Body of pancreas (tissue), 4 donors: Measurements from ENCODE around the gene PITPNC1. TPM values are rescaled to one million over a fixed set of nuclear protein-coding genes. Genes with fewer than 3 reads are reported as not detected.

Source experiments
- ATAC-seq: fragments of 150-250 bp; one replicate; pipeline ENCODE4 v1.9.1; 2016
- DNase-seq, 4 donors: peaks; one replicate each; pipeline ENCODE4 v3.0.0-alpha.2; 2019
- H3K27ac ChIP-seq, 4 donors: fragments of 200-600 bp; sonication (generic); 1 replicate in 3 of 4; 2 replicates in 1 of 4; pipeline versions ENCODE4 v1.5.1 to v1.6.1; 2016 to 2019; ENCODE audit warnings: mild to moderate bottlenecking in 1 of 4, mixed read lengths in 1 of 4, moderate library complexity in 1 of 4
- H3K27me3 ChIP-seq, 2 donors: fragments of 200-600 bp; sonication (generic); one replicate each; pipeline ENCODE4 v1.6.0; 2016; ENCODE audit warnings: mild to moderate bottlenecking in 1 of 2
- H3K36me3 ChIP-seq, 2 donors: fragments of 200-600 bp; sonication (generic); replicated peaks in 1 of 2; 2 replicates each; pipeline ENCODE4 v1.5.1; 2016; ENCODE audit warnings: low read depth in 2 of 2; ENCODE audit not compliant: insufficient read depth in 1 of 2
- H3K4me1 ChIP-seq: fragments of 200-600 bp; sonication (generic); one replicate; pipeline ENCODE4 v1.6.0; 2016
- H3K4me3 ChIP-seq, 2 donors: fragments of 200-600 bp; sonication (generic); 1 replicate in 1 of 2; 2 replicates in 1 of 2; pipeline ENCODE4 v1.5.1; 2016 to 2019
- H3K9me3 ChIP-seq, 3 donors: fragments of 200-600 bp; sonication (generic); 1 replicate in 2 of 3; 2 replicates in 1 of 3; pipeline ENCODE4 v1.5.1; 2016
- CTCF ChIP-seq, 7 experiments: fragments of 450-650 bp in 4 of 7; fragments of 200-600 bp in 3 of 7; sonication (generic) in 3 of 7; IDR thresholded peaks; one replicate each; pipeline ENCODE4 v1.5.1; 2016 to 2019; ENCODE audit warnings: antibody characterized with exemption in 7 of 7
- POLR2A ChIP-seq, 3 donors: fragments of 450-650 bp; IDR thresholded peaks; one replicate each; pipeline ENCODE4 v1.6.1; 2016; ENCODE audit warnings: antibody characterized with exemption in 3 of 3, mild to moderate bottlenecking in 2 of 3
- WGBS, 2 donors: methylation state at CpG; one replicate each; pipeline ENCODE4 v1.1.5; 2017; 5-methylcytosine and 5-hydroxymethylcytosine counted together
- intact Hi-C: fragments of 100-400 bp; cut with DNase I; formaldehyde crosslinking; loops from one replicate; pipeline ENCODE4 v1.15.1; 2023
- total RNA-seq, 2 donors: library from RNA; depleted of rRNA; stranded (reverse); fragments of >200 nt; gene quantifications; one replicate each; pipeline ENCODE4 v1.1.0, GENCODE V29; 2016

Gene PITPNC1
- total RNA-seq, 2 donors from 2014 or later, result 11.9 to 17.5 TPM

- Histone ChIP-seq H3K36me3 (no peaks in the 10 kb centered on the region), H3K27ac (no peak overlapping the region), H3K9me3 (no peaks in the 10 kb centered on the region), H3K27me3 (no peaks in the 10 kb centered on the region), H3K4me1 (peaks cover under 1% of the 10 kb centered on the region), H3K4me3 (no peak overlapping the region)
- ATAC-seq (no peak), DNase-seq (no peak)
- 41 to 48% methylated on average over 4 of the region's 4 CpGs for WGBS, 2 donors
- intact Hi-C loops, result no loop called here
- no peak for TF ChIP-seq CTCF (IDR thresholded peaks at IDR 0.05)
- TF ChIP-seq POLR2A (IDR thresholded peaks at IDR 0.05), result no peak
Observed at GRCh38 chr17:67412032-67412431, 35.0 kb downstream of the PITPNC1 start.

GRCh38 chr17:67412941-67413340 lies 35.9 kb downstream of the PITPNC1 start:
- intact Hi-C loops, result no loop called here
- no peak for DNase-seq
- 53 to 61% methylated on average over 2 of the region's 2 CpGs for WGBS, 2 donors
- Histone ChIP-seq H3K27me3 (no peaks in the 10 kb centered on the region), H3K9me3 (no peaks in the 10 kb centered on the region), H3K27ac (no peak overlapping the region), H3K36me3 (no peaks in the 10 kb centered on the region), H3K4me3 (no peak overlapping the region), H3K4me1 (peaks cover 9% of the 10 kb centered on the region)
- no peak for TF ChIP-seq CTCF (IDR thresholded peaks at IDR 0.05)
- ATAC-seq, result no peak

GRCh38 chr17:67413388-67413787 lies 36.3 kb downstream of the PITPNC1 start:
- intact Hi-C loops, result no loop called here
- Histone ChIP-seq H3K4me3 (no peak overlapping the region), H3K36me3 (no peaks in the 10 kb centered on the region), H3K9me3 (no peaks in the 10 kb centered on the region), H3K27ac (no peak overlapping the region), H3K4me1 (peaks cover 12% of the 10 kb centered on the region), H3K27me3 (no peaks in the 10 kb centered on the region)
- 89 to 100% methylated on average over 2 to 5 of the region's 5 CpGs for WGBS, 2 donors
- no peak for TF ChIP-seq CTCF (IDR thresholded peaks at IDR 0.05)
- TF ChIP-seq POLR2A (IDR thresholded peaks at IDR 0.05), result no peak
- DNase-seq, result no peak
- ATAC-seq, result no peak

- Histone ChIP-seq H3K27me3 (no peaks in the 10 kb centered on the region), H3K4me1 (peaks cover 12% of the 10 kb centered on the region), H3K36me3 (no peaks in the 10 kb centered on the region), H3K9me3 (no peaks in the 10 kb centered on the region), H3K27ac (no peak overlapping the region), H3K4me3 (no peak overlapping the region)
- intact Hi-C loops, result no loop called here
- ATAC-seq, result no peak
- WGBS, 2 donors, result 100% methylated on average over 1 of the region's 1 CpG
- TF ChIP-seq CTCF (IDR thresholded peaks at IDR 0.05), result no peak
- TF ChIP-seq POLR2A (IDR thresholded peaks at IDR 0.05), result no peak
- DNase-seq, result no peak
Observed at GRCh38 chr17:67414130-67414529, 37.0 kb downstream of the PITPNC1 start.

- no peaks in the 10 kb centered on the region for H3K36me3 ChIP-seq
- H3K9me3 ChIP-seq, result no peaks in the 10 kb centered on the region
- intact Hi-C loops, result no loop called here
- ATAC-seq (no peak), DNase-seq (no peak)
- WGBS, 2 donors, result 87 to 91% methylated on average over 2 of the region's 2 CpGs
- no peak for TF ChIP-seq CTCF (IDR thresholded peaks at IDR 0.05)
- no peak for TF ChIP-seq POLR2A (IDR thresholded peaks at IDR 0.05)
- no peaks in the 10 kb centered on the region for H3K27me3 ChIP-seq
- no peak overlapping the region for H3K4me3 ChIP-seq
- H3K27ac ChIP-seq, result no peak overlapping the region
- peaks cover 12% of the 10 kb centered on the region for H3K4me1 ChIP-seq
Observed at GRCh38 chr17:67414559-67414958, 37.5 kb downstream of the PITPNC1 start.
